Thyroid gland (tissue), 4 donors: ENCODE results near the gene NECTIN1. TPM values are rescaled to one million over a fixed set of nuclear protein-coding genes. Genes with fewer than 3 reads are reported as not detected.

Experiments
- DNase-seq, 2 donors: peaks; one replicate each; pipeline ENCODE4 v3.0.0-alpha.2; 2019
- H3K27ac ChIP-seq, 3 donors: fragments of 200-600 bp; sonication (generic); 1 replicate in 2 of 3; 2 replicates in 1 of 3; pipeline ENCODE4 v1.5.1; 2016 to 2019; ENCODE audit warnings: mild to moderate bottlenecking in 1 of 3, moderate library complexity in 1 of 3
- H3K27me3 ChIP-seq: fragments of 200-600 bp; sonication (generic); one replicate; pipeline ENCODE4 v1.5.1; 2019
- H3K36me3 ChIP-seq, 2 donors: fragments of 200-600 bp; sonication (generic); one replicate each; pipeline ENCODE4 v1.5.1; 2016 to 2019
- H3K4me1 ChIP-seq, 2 donors: fragments of 200-600 bp; sonication (generic); one replicate each; pipeline ENCODE4 v1.5.1; 2017 to 2019
- H3K4me3 ChIP-seq, 3 donors: fragments of 200-600 bp; sonication (generic); replicated peaks in 1 of 3; 1 replicate in 2 of 3; 2 replicates in 1 of 3; pipeline ENCODE4 v1.5.1; 2016; ENCODE audit warnings: mild to moderate bottlenecking in 1 of 3
- H3K9me3 ChIP-seq: fragments of 200-600 bp; sonication (generic); one replicate; pipeline ENCODE4 v1.5.1; 2017
- CTCF ChIP-seq, 6 experiments: fragments of 200-600 bp in 3 of 6; fragments of 450-650 bp in 3 of 6; sonication (generic) in 3 of 6; IDR thresholded peaks; one replicate each; pipeline ENCODE4 v1.5.1; 2016 to 2019; ENCODE audit warnings: antibody characterized with exemption in 6 of 6, mild to moderate bottlenecking in 2 of 6, inconsistent platforms in 1 of 6, moderate library complexity in 1 of 6
- POLR2A ChIP-seq, 2 donors: fragments of 450-650 bp; IDR thresholded peaks; one replicate each; pipeline ENCODE4 v1.6.1; 2017; ENCODE audit warnings: antibody characterized with exemption in 2 of 2, mild to moderate bottlenecking in 2 of 2, moderate library complexity in 1 of 2
- WGBS, 2 donors: methylation state at CpG; one replicate each; pipeline ENCODE4 v1.1.5; 2017; 5-methylcytosine and 5-hydroxymethylcytosine counted together
- intact Hi-C: fragments of 100-400 bp; cut with DNase I; formaldehyde crosslinking; loops from one replicate; pipeline ENCODE4 v1.15.1; 2023
- total RNA-seq, 4 donors: library from RNA; depleted of rRNA; stranded (reverse); fragments of >200 nt; gene quantifications; one replicate each; pipeline ENCODE4 v1.2.3, GENCODE V29; 2016

Gene NECTIN1
- total RNA-seq, 4 donors from 2014 or later: 0.94 to 5.3 (median 2.3) TPM

GRCh38 chr11:119697882-119698281, 31.1 kb downstream of the NECTIN1 start:
- H3K9me3 ChIP-seq: no peaks in the 10 kb centered on the region
- no peak for TF ChIP-seq CTCF (IDR thresholded peaks at IDR 0.05)
- TF ChIP-seq POLR2A (IDR thresholded peaks at IDR 0.05): no peak
- H3K4me1 ChIP-seq: no peaks in the 10 kb centered on the region
- H3K4me3 ChIP-seq: no peak overlapping the region
- 86 to 92% methylated on average over 2 of the region's 2 CpGs for WGBS, 2 donors
- intact Hi-C loops: no loop called here
- H3K36me3 ChIP-seq: no peaks in the 10 kb centered on the region
- H3K27ac ChIP-seq: no peak overlapping the region
- no peaks in the 10 kb centered on the region for H3K27me3 ChIP-seq
- no peak for DNase-seq

DNA sequence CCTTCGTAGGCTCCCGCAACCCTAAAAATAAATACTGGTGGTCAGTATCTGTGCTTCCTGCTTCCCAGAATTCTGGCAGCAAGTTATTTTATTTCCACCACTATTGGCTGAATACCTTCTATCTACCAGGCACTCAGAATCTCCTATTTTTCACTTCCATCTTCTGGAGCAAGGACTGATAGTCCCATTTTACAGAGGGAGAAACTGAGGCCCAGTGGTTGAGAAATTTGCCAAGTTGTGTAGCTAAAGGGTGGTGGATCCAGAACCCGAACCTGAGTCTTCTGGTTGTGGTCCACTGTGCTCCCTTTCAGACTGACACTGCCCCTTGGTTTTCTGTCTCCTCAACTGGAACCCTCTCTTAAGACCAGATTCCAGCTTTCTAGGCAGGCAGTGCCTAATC, 31.6 kb downstream of the NECTIN1 start:
- intact Hi-C loops: no loop called here
- Histone ChIP-seq H3K27ac (no peak overlapping the region), H3K36me3 (no peaks in the 10 kb centered on the region), H3K4me3 (no peak overlapping the region), H3K9me3 (no peaks in the 10 kb centered on the region), H3K4me1 (no peaks in the 10 kb centered on the region), H3K27me3 (no peaks in the 10 kb centered on the region)
- TF ChIP-seq CTCF (IDR thresholded peaks at IDR 0.05): no peak
- TF ChIP-seq POLR2A (IDR thresholded peaks at IDR 0.05): no peak
- 90 to 96% methylated on average over 3 of the region's 3 CpGs for WGBS, 2 donors
- DNase-seq: no peak

DNA sequence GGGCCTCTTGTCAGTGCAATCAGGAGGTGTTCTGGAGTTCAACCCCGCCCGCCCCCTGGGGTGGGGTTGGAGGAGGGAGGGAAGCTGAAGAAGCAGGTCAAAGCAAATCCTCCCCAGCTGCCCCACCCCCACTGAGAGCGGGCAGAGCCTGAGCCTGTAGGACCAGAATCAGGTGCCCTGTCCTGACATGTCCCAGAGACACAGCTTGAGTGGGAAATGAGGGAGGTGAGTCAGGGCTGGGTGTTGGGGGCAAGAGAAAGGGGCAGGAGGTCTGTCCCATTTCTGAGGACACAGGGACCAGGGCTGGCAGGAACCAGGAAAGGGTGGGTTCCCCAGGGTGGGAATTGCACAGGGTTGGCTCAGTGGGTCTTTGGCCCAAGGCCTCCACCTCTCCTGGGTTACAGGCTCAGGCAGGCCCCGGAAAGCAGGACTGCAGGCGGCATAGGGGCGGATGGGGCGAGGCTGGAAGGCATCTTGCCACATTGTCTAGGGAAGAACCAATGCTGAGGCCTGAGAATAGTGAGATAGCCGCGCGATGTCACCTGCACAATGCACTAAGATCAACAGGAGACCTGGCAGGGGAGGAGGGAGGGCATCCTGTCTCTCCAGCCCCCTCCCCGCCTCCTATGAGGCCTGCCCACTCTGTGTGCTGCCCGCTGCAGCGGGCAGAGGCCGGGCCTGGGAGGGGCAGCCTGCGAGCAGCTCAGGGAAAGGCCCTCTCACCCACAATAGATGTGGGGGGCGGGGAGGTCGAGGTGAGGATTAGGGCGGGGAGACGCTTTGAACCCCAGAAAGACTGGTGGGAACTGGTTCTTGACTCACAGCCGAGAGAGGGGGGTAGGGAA, 32.4 kb downstream of the NECTIN1 start:
- H3K27ac ChIP-seq: no peak overlapping the region
- 80 to 90% methylated on average over 17 to 19 of the region's 20 CpGs for WGBS, 2 donors
- no peaks in the 10 kb centered on the region for H3K36me3 ChIP-seq

GRCh38 chr11:119694334-119694733, 34.7 kb downstream of the NECTIN1 start:
- no peak for TF ChIP-seq POLR2A (IDR thresholded peaks at IDR 0.05)
- no peak for TF ChIP-seq CTCF (IDR thresholded peaks at IDR 0.05)
- Histone ChIP-seq H3K4me3 (no peak overlapping the region), H3K9me3 (no peaks in the 10 kb centered on the region), H3K27me3 (no peaks in the 10 kb centered on the region), H3K4me1 (no peaks in the 10 kb centered on the region), H3K36me3 (no peaks in the 10 kb centered on the region), H3K27ac (no peak overlapping the region)
- intact Hi-C loops: no loop called here
- WGBS, 2 donors: 77 to 88% methylated on average over 3 of the region's 3 CpGs
- no peak for DNase-seq

More for the DNA sequence above, 32.4 kb downstream of the NECTIN1 start:
- H3K27me3 ChIP-seq: no peaks in the 10 kb centered on the region
- H3K9me3 ChIP-seq: no peaks in the 10 kb centered on the region
- no peaks in the 10 kb centered on the region for H3K4me1 ChIP-seq
- intact Hi-C loops: no loop called here
- no peak overlapping the region for H3K4me3 ChIP-seq
- TF ChIP-seq POLR2A (IDR thresholded peaks at IDR 0.05) (no peak), CTCF (IDR thresholded peaks at IDR 0.05) (no peak)
- no peak for DNase-seq

GRCh38 chr11:119693253-119693815, 35.7 kb downstream of the NECTIN1 start:
- Histone ChIP-seq H3K9me3 (no peaks in the 10 kb centered on the region), H3K4me1 (no peaks in the 10 kb centered on the region), H3K27ac (no peak overlapping the region), H3K36me3 (no peaks in the 10 kb centered on the region), H3K4me3 (no peak overlapping the region), H3K27me3 (no peaks in the 10 kb centered on the region)
- 67 to 74% methylated on average over 7 of the region's 7 CpGs for WGBS, 2 donors
- TF ChIP-seq POLR2A (IDR thresholded peaks at IDR 0.05) (no peak), CTCF (IDR thresholded peaks at IDR 0.05) (no peak)
- DNase-seq: no peak
- intact Hi-C loops: no loop called here
